MM.1S (cell line): ENCODE measurements around the gene TSPAN9.

Source experiments
- EZH2 ChIP-seq: fragments of 300-600 bp; sonication (generic); optimal IDR thresholded peaks from 2 replicates; pipeline ENCODE3; 2017; ENCODE audit warnings: low read depth, mild to moderate bottlenecking, antibody characterized with exemption, low read length, mixed read lengths
- EZH2phosphoT487 ChIP-seq: fragments of 300-600 bp; sonication (generic); IDR thresholded peaks from 2 replicates; pipeline ENCODE4 v1.6.1; 2018; ENCODE audit warnings: antibody characterized with exemption, low read length
- TF ChIP-seq, protein P1 (sequence below): fragments of 300-600 bp; sonication (generic); IDR thresholded peaks from 2 replicates; pipeline ENCODE4 v1.5.1; 2016; ENCODE audit warnings: antibody characterized with exemption, low read length, mixed read lengths

DNA sequence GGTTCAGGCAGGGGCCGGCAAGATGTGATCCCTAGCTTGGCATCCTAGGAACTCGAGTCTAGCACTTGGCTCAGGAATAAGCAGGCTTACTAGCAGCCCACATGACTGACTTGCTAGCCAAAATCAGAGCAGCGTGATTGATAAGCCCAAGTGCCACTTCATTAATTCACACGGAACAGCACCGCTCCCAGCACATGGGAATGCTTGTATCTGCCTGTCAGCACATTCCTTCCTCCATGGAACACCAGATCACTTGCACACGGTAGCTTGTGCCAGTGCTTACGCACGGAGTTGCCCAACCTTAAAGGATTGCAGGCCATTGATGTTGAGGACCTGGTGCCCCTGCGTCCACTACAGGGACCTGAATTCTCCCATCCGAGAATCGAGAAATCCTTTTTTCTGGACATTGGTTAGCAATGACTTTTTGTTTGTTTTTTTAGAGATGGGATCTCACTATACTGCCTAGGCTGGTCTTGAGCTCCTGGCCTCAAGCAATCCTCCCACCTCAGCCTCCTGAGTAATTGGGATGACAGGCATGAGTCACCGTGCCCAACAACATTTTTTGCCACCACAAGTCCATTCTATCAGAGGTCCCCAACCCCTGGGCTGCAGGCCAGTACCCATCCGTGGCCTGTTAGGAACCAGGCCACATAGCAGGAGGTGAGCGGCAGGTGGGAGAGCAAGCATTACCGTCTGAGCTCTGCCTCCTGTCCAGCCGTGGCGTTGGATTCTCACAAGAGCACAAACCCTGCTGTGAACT is 30.6 kb upstream of the TSPAN9 start:
- TF ChIP-seq, protein P1, sequence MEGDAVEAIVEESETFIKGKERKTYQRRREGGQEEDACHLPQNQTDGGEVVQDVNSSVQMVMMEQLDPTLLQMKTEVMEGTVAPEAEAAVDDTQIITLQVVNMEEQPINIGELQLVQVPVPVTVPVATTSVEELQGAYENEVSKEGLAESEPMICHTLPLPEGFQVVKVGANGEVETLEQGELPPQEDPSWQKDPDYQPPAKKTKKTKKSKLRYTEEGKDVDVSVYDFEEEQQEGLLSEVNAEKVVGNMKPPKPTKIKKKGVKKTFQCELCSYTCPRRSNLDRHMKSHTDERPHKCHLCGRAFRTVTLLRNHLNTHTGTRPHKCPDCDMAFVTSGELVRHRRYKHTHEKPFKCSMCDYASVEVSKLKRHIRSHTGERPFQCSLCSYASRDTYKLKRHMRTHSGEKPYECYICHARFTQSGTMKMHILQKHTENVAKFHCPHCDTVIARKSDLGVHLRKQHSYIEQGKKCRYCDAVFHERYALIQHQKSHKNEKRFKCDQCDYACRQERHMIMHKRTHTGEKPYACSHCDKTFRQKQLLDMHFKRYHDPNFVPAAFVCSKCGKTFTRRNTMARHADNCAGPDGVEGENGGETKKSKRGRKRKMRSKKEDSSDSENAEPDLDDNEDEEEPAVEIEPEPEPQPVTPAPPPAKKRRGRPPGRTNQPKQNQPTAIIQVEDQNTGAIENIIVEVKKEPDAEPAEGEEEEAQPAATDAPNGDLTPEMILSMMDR = no peak
- TF ChIP-seq EZH2 (no peak), EZH2phosphoT487 (no peak)
